Measurements from ENCODE around the gene CUEDC1.

Gene CUEDC1

GRCh38 chr17:57945996-57946797, 9.0 kb downstream of the CUEDC1 start:
- Histone ChIP-seq H3K27ac (peak overlapping the region; percentile 65 to 98), H3K4me1 (peaks cover 12 to 96% (median 56%) of the 10 kb centered on the region in 4 donors), H3K9me3 (no peaks in the 10 kb centered on the region), H3K36me3 (no peaks in the 10 kb centered on the region), H3K27me3 (no peaks in the 10 kb centered on the region), H3K4me3 (peak overlapping the region; percentile 42 to 45)
- no peak for DNase-seq
- no peak for TF ChIP-seq CTCF (IDR thresholded peaks at IDR 0.05)
- intact Hi-C loops (cut with DNase I; ENCODE audit: low total_unique reads), result loop anchor here (5.0 kb wide), 1 partner anchor 54 kb away; no protein-coding TSS in a partner anchor

GRCh38 chr17:57944908-57945307, 10.3 kb downstream of the CUEDC1 start:
- no peak for DNase-seq
- Histone ChIP-seq H3K36me3 (no peaks in the 10 kb centered on the region), H3K27me3 (no peaks in the 10 kb centered on the region), H3K4me1 (peaks cover 12 to 96% (median 52%) of the 10 kb centered on the region in 4 donors), H3K27ac (peak overlapping the region in 1 of 2 donors; percentile 4), H3K4me3 (no peak overlapping the region), H3K9me3 (no peaks in the 10 kb centered on the region)
- TF ChIP-seq CTCF (IDR thresholded peaks at IDR 0.05), result no peak
- intact Hi-C loops (cut with DNase I; ENCODE audit: low total_unique reads), result loop anchor here (5.0 kb wide), 1 partner anchor 53 kb away; no protein-coding TSS in a partner anchor

GRCh38 chr17:57943645-57944044, 11.6 kb downstream of the CUEDC1 start:
- Histone ChIP-seq H3K4me1 (peaks cover 9 to 94% (median 42%) of the 10 kb centered on the region in 4 donors), H3K27ac (peak overlapping the region in 1 of 2 donors; percentile 50)
- no peak for DNase-seq

GRCh38 chr17:57943140-57943539, 12.1 kb downstream of the CUEDC1 start:
- H3K9me3 ChIP-seq, result no peaks in the 10 kb centered on the region
- no peak for TF ChIP-seq CTCF (IDR thresholded peaks at IDR 0.05)
- H3K4me3 ChIP-seq, result no peak overlapping the region
- H3K27me3 ChIP-seq, result no peaks in the 10 kb centered on the region
- peaks cover 9 to 94% (median 38%) of the 10 kb centered on the region in 4 donors for H3K4me1 ChIP-seq
- intact Hi-C loops (cut with DNase I; ENCODE audit: low total_unique reads), result no loop called here
- no peak for DNase-seq
- peak overlapping the region in 1 of 2 donors; percentile 50 for H3K27ac ChIP-seq
- no peaks in the 10 kb centered on the region for H3K36me3 ChIP-seq

More at GRCh38 chr17:57943645-57944044, 11.6 kb downstream of the CUEDC1 start:
- intact Hi-C loops (cut with DNase I; ENCODE audit: low total_unique reads), result no loop called here
- Histone ChIP-seq H3K4me3 (no peak overlapping the region), H3K9me3 (no peaks in the 10 kb centered on the region), H3K27me3 (no peaks in the 10 kb centered on the region), H3K36me3 (no peaks in the 10 kb centered on the region)
- TF ChIP-seq CTCF (IDR thresholded peaks at IDR 0.05), result no peak

GRCh38 chr17:57941384-57942370, 13.5 kb downstream of the CUEDC1 start:
- no peak for TF ChIP-seq CTCF (IDR thresholded peaks at IDR 0.05)
- DNase-seq, result no peak
- Histone ChIP-seq H3K27ac (peak overlapping the region in 1 of 2 donors; percentile 42), H3K27me3 (no peaks in the 10 kb centered on the region), H3K9me3 (no peaks in the 10 kb centered on the region), H3K4me1 (peaks cover 3 to 95% (median 32%) of the 10 kb centered on the region in 4 donors), H3K36me3 (no peaks in the 10 kb centered on the region), H3K4me3 (no peak overlapping the region)
- intact Hi-C loops (cut with DNase I; ENCODE audit: low total_unique reads), result no loop called here
